CD4-positive, alpha-beta memory T cell (primary cell): ENCODE measurements around the gene GTF2H2C_2.
"Not testable (repeated sequence)": the region's sequence is repeated elsewhere in the genome, so short reads cannot be mapped to it uniquely, and the experiment has no call there.

Experiments used
- CTCF ChIA-PET: fragments of 350-600 bp; sonication (Branson Sonifier 250); formaldehyde crosslinking; loops from one replicate; lab custom pipeline; 2021; ENCODE audit warnings: inconsistent platforms; ENCODE audit not compliant: partially characterized antibody; lab: Charles Lee
- POLR2A ChIA-PET: fragments of 350-600 bp; sonication (Branson Sonifier 250); formaldehyde crosslinking; loops from one replicate; lab custom pipeline; 2021; ENCODE audit not compliant: partially characterized antibody; lab: Charles Lee
- DNase-seq, 5 donors: peaks; one replicate each; pipeline versions ENCODE4 v3.0.0 to v3.0.0-alpha.2; 2020 to 2022; ENCODE audit warnings: mixed read lengths in 1 of 5
- H3K27ac ChIP-seq: one replicate; pipeline ENCODE4 v1.7.0; 2013; ENCODE audit warnings: low read depth, low read length
- H3K27me3 ChIP-seq: 2 replicates; pipeline ENCODE4 v1.7.0; 2013; ENCODE audit warnings: mild to moderate bottlenecking, low read length, moderate library complexity; ENCODE audit not compliant: insufficient read depth
- H3K36me3 ChIP-seq: 2 replicates; pipeline ENCODE4 v1.7.0; 2013; ENCODE audit warnings: mild to moderate bottlenecking, low read length, moderate library complexity; ENCODE audit not compliant: insufficient read depth
- H3K4me1 ChIP-seq: 2 replicates; pipeline ENCODE4 v1.7.0; 2013; ENCODE audit warnings: mild to moderate bottlenecking, low read length, moderate library complexity; ENCODE audit not compliant: insufficient read depth
- H3K4me3 ChIP-seq, 2 donors: one replicate each; pipeline ENCODE4 v1.7.0; 2013; ENCODE audit warnings: low read length in 2 of 2, mild to moderate bottlenecking in 1 of 2
- H3K9me3 ChIP-seq, 2 donors: one replicate each; pipeline ENCODE4 v1.7.0; 2013; ENCODE audit warnings: low read length in 2 of 2, control low read depth in 1 of 2; ENCODE audit not compliant: control insufficient read depth in 1 of 2
- H3K27ac Mint-ChIP-seq, 7 donors: one replicate each; pipeline ENCODE4 v1.8.0; 2020 to 2021; ENCODE audit warnings: mixed read lengths in 7 of 7, mild to moderate bottlenecking in 6 of 7, inconsistent platforms in 3 of 7, moderate library complexity in 3 of 7
- H3K27me3 Mint-ChIP-seq, 2 donors: one replicate each; pipeline ENCODE4 v1.8.0; 2020 to 2021; ENCODE audit warnings: mixed read lengths in 2 of 2
- H3K36me3 Mint-ChIP-seq, 2 donors: one replicate each; pipeline ENCODE4 v1.8.0; 2020 to 2021; ENCODE audit warnings: mixed read lengths in 2 of 2, inconsistent platforms in 1 of 2, mild to moderate bottlenecking in 1 of 2
- H3K4me1 Mint-ChIP-seq, 4 donors: one replicate each; pipeline ENCODE4 v1.8.0; 2020 to 2021; ENCODE audit warnings: mixed read lengths in 4 of 4, mild to moderate bottlenecking in 1 of 4
- H3K4me3 Mint-ChIP-seq, 8 donors: one replicate each; pipeline ENCODE4 v1.8.0; 2020 to 2021; ENCODE audit warnings: mixed read lengths in 8 of 8, mild to moderate bottlenecking in 7 of 8, moderate library complexity in 6 of 8, inconsistent platforms in 3 of 8
- H3K9me3 Mint-ChIP-seq, 8 donors: one replicate each; pipeline ENCODE4 v1.8.0; 2020 to 2021; ENCODE audit warnings: mixed read lengths in 8 of 8, mild to moderate bottlenecking in 5 of 8, inconsistent platforms in 3 of 8, moderate library complexity in 1 of 8
- intact Hi-C: fragments of 100-400 bp; cut with micrococcal nuclease; formaldehyde crosslinking; loops from one replicate; pipeline ENCODE4 v1.15.1; 2023

The GTF2H2C_2 gene

DNA sequence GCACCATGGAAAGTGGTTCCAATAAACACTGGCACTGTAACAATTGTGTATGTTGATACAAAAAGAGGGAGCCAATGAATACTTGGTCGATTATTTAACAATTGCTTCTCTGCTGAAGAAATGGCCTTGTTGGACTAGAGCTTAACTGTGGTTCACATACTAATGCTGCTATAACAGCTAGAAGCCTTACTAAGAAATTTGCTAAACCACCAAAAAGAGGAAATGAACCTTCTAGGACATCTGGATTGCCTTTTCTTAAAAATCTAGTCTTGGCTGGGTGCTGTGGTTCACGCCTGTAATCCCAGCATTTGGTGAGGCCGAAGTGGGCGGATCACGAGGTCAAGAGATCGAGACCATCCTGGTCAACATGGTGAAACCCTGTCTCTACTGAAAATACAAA lies 41.9 kb downstream of the GTF2H2C_2 start:
- H3K4me1 ChIP-seq, H3K4me3 ChIP-seq, POLR2A ChIA-PET, H3K36me3 ChIP-seq, H3K4me3 Mint-ChIP-seq, intact Hi-C loops, H3K27me3 Mint-ChIP-seq, H3K9me3 Mint-ChIP-seq, DNase-seq, H3K27ac ChIP-seq, H3K9me3 ChIP-seq, CTCF ChIA-PET, H3K27me3 ChIP-seq, H3K36me3 Mint-ChIP-seq, H3K27ac Mint-ChIP-seq, H3K4me1 Mint-ChIP-seq: not testable (repeated sequence)

DNA sequence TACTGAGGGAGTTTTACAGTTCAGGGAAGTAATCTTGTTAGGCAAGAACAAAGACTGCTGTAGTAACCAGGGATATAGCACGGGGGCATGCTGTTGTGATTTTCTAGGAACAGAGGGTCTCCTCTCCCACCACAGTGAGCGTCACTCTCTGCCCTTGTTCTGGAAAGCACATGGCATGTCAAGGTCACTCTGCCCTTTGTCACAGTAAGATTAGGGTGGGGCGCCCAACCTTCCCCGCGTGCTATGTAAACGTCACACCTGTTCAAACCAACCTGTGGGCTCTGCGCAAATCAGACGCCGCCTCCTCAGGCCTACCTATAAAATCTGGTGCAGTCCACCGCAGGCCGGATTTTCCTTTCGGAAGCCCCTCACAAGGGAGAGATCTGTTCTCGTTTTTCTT lies 44.0 kb downstream of the GTF2H2C_2 start:
- H3K27ac ChIP-seq, H3K27ac Mint-ChIP-seq, H3K4me1 ChIP-seq, CTCF ChIA-PET, DNase-seq, H3K4me3 Mint-ChIP-seq, H3K9me3 Mint-ChIP-seq, intact Hi-C loops, POLR2A ChIA-PET, H3K9me3 ChIP-seq, H3K36me3 Mint-ChIP-seq, H3K27me3 Mint-ChIP-seq, H3K4me1 Mint-ChIP-seq, H3K36me3 ChIP-seq, H3K4me3 ChIP-seq, H3K27me3 ChIP-seq: not testable (repeated sequence)

DNA sequence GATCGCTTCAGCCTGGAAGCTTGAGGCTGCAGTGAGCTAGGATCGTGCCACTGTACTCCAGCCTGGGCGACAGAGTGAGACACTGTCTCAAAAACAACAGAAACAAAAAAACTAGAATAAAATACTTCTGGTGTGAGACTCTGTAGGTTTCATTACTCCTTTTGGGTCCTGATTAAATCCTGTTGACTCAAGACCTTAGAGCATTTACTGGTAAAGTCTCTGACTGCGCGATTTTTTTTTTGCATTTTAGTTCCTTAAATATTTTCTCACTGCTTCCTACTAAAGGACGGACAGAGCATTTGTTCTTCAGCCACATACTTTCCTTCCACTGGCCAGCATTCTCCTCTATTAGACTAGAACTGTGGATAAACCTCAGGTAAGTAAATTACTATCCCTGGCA lies 46.8 kb downstream of the GTF2H2C_2 start:
- H3K4me1 ChIP-seq, H3K4me3 ChIP-seq, H3K27ac ChIP-seq, H3K27ac Mint-ChIP-seq, POLR2A ChIA-PET, CTCF ChIA-PET, H3K27me3 Mint-ChIP-seq, intact Hi-C loops, DNase-seq, H3K4me1 Mint-ChIP-seq, H3K27me3 ChIP-seq, H3K9me3 Mint-ChIP-seq, H3K36me3 Mint-ChIP-seq, H3K36me3 ChIP-seq, H3K9me3 ChIP-seq, H3K4me3 Mint-ChIP-seq: not testable (repeated sequence)

DNA sequence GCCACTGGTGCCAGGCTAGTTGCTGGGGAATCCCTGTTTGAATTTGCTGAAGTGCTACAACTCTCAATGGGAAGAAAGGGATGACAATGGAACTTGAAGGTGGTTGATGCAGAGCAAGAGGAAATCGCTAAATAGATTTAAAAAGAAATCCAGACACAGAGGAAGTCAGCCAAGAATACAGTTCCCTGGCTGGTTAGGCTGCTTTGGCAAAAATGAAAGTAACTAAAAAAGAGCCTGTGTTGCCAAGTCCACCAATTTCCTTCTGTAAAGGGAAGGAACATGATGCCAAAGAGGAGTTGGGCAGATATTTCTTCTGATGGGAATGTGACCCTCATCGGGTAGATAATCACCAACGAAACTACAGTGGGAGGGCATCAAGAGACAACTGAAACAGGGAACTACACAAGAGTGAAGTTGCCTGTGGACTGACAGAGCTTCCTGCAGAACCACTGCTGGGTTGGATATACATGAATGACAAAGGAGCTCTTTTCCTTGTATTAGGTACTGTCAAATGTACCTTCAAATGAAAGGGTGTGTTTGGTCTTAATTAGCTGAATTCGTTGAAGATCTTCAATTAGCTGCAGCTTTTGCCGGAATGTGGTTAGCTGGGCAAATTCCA lies 49.0 kb downstream of the GTF2H2C_2 start:
- POLR2A ChIA-PET, CTCF ChIA-PET, H3K4me1 Mint-ChIP-seq: not testable (repeated sequence)

DNA sequence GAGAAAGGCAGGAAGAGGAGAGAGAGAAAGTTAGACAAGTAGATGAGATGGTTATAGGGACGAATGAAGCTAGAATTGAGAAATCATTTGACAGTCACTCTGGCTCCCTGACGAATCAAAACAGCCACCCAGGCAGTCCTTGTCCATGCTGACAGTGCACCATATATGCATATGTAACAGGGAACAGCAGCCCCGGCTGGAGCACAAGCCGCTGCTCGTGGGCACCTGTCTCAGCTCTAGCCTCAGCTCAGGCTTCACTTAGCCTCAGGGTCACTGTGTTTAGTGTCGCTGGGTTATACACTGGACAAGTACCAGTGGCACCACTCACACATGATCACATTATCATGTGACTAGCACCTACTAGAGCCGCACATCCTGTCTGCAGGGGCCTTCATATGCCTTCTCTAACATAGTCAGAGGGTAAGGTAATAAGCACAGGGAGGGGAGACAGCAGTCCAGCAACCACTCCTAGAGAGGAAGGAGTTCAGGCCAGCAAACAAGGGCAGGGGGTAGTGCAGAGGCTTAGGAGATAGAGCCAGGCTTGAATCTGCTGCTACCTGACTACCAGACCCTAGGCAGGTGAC lies 54.9 kb downstream of the GTF2H2C_2 start:
- H3K9me3 Mint-ChIP-seq, H3K36me3 ChIP-seq, DNase-seq, H3K9me3 ChIP-seq, H3K4me1 Mint-ChIP-seq, H3K27me3 Mint-ChIP-seq, intact Hi-C loops, H3K4me3 ChIP-seq, H3K27me3 ChIP-seq, CTCF ChIA-PET, H3K36me3 Mint-ChIP-seq, H3K4me3 Mint-ChIP-seq, H3K27ac ChIP-seq, H3K27ac Mint-ChIP-seq, H3K4me1 ChIP-seq, POLR2A ChIA-PET: not testable (repeated sequence)

More for the DNA sequence above, 49.0 kb downstream of the GTF2H2C_2 start:
- H3K27ac Mint-ChIP-seq, H3K27ac ChIP-seq, H3K4me3 ChIP-seq, H3K27me3 ChIP-seq, H3K9me3 ChIP-seq, H3K4me3 Mint-ChIP-seq, H3K4me1 ChIP-seq, H3K27me3 Mint-ChIP-seq, H3K9me3 Mint-ChIP-seq, DNase-seq, intact Hi-C loops, H3K36me3 ChIP-seq, H3K36me3 Mint-ChIP-seq: not testable (repeated sequence)
